HG03045 (cell line): Measurements from ENCODE around the gene RDH16.
"Not testable (repeated sequence)": the region's sequence is repeated elsewhere in the genome, so short reads cannot be mapped to it uniquely, and the experiment has no call there.

Experiments
- ATAC-seq: cut with Tn5 transposase; IDR thresholded peaks from one replicate; pipeline ENCODE4 v1.9.1; 2021; ENCODE audit warnings: mild to moderate bottlenecking, moderate library complexity; ENCODE audit not compliant: unreplicated experiment

Gene RDH16

DNA sequence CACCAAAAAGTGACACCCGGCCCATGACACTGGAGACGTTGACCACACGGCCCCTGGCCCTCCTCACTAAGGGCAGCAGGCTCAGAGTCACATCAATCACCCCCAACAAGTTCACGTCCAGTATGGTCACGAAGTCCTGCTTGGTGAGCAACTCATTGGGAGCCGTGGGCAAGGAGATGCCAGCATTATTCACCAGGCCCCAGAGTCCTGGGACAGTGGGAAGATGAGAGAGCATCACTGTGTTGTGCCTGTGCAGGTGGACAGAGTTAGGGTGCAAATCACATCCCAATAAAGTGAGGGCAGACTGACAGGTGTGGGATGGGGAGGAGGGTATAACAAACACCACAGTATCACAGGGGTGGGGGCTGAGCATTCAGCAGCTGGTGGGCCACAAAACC lies 2.5 kb downstream of the RDH16 start:
- ATAC-seq: no peak

- no peak for ATAC-seq
Observed at GRCh38 chr12:56954057-56954957, 3.1 kb downstream of the RDH16 start.

GRCh38 chr12:56953314-56953713 lies 4.1 kb downstream of the RDH16 start:
- ATAC-seq: no peak

- ATAC-seq: no peak
Observed at GRCh38 chr12:56951582-56952339, 5.6 kb downstream of the RDH16 start.

GRCh38 chr12:56948881-56949280 lies 8.5 kb downstream of the RDH16 start:
- ATAC-seq: no peak

GRCh38 chr12:56948457-56948777 lies 9.0 kb downstream of the RDH16 start:
- no peak for ATAC-seq

- no peak for ATAC-seq
Observed at GRCh38 chr12:56947633-56948456, 9.6 kb downstream of the RDH16 start.

- no peak for ATAC-seq
Observed at GRCh38 chr12:56943878-56944277, 13.5 kb downstream of the RDH16 start.

- ATAC-seq: not testable (repeated sequence)
Observed at GRCh38 chr12:56943374-56943773, 14.0 kb downstream of the RDH16 start.

DNA sequence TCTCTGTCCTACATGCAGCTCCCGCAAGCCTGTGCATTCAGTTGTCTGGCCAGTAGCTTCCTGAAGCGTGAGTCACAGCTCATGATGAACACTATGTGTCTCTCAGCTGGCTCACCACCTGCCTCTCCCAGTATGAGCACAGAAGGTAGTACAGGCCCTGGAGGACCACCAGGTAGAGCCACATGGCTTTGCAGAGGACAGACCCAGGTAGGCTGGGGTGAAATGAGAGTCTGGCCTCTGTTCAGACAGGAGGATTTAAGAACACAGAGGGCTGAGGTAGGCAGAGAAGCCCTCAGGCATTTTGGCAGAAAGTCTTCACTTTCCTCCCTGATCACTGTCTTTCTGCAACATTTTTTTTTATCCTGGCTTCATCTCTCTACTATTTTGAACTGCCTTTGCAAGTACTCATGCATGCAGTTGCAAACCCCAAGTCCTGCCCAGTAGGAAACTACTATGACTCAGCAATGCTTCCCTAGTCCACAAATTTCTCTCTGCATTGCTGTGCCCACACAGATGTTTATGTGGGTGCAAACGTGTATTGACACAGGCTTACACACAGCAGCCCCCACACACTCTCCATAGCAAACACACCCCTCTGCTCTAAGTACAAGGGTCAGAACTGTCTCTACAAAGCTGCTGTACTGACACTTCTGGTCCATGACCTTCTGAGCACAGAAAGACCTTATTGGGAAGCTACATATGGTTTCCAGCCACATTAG lies 15.9 kb downstream of the RDH16 start:
- ATAC-seq: no peak

DNA sequence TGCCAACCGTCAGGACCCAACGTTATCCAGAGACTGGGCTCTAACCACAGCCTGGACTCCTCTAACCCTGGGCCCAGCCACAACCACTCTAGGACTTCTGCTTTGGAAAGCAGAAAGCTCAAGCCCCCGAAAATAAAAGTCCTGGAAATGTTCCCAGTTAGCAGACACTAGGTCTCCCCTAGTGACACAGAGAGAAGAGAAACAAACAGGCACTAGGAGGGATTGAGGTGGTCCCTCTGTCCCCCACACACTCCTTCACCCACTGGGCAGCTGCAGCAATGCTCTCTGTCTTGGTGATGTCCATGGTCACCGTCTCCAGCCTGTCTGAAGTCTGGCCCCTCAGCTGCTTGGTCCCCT lies 16.5 kb downstream of the RDH16 start:
- ATAC-seq: not testable (repeated sequence)

DNA sequence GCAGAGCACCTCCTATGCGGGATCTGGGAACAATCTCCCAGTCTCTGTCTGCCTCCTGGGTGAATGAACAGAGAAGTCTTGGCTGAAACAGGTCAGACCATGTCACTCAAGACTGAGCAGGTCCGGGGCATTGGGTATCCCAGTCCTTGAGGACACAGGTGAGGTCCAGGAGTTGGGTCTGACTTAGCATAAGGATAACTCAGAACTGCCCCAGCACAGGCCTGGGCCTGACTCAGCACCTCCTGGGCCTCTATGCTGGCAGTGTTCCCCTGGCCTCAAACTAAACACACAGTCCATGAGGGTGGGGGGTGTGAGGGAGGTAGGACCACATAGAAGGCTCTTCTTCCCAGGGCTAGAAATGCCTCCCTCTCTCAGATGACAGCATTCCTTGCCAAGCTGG lies 21.7 kb downstream of the RDH16 start:
- ATAC-seq: no peak

GRCh38 chr12:56935157-56935556 lies 22.3 kb downstream of the RDH16 start:
- no peak for ATAC-seq

GRCh38 chr12:56933826-56934625 lies 23.4 kb downstream of the RDH16 start, which contains the start of gene SDR9C7:
Gene SDR9C7, minus strand, starts transcription at chr12:56934408. Its CDS starts 147 bp downstream, at chr12:56934261.
- no peak for ATAC-seq

DNA sequence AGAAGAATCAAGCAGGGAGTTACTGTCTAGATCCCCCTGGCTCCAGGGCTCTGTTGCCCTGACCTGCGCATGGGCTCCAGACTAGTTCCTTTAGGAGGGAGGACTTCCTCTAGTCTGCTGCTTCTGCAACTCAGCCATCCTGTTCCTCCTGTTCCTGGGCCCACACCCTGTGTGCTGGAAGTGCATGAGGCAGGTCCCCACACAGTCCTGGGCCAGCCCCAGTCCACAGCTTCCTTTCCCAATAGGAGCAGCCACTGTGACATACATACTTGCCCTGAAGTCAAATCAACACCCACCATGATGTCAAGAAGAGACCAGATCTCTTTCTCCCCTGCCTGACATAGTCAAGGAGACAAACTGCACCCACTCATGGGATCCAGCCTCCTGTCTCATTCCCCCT lies 24.5 kb downstream of the RDH16 start:
- ATAC-seq: no peak

DNA sequence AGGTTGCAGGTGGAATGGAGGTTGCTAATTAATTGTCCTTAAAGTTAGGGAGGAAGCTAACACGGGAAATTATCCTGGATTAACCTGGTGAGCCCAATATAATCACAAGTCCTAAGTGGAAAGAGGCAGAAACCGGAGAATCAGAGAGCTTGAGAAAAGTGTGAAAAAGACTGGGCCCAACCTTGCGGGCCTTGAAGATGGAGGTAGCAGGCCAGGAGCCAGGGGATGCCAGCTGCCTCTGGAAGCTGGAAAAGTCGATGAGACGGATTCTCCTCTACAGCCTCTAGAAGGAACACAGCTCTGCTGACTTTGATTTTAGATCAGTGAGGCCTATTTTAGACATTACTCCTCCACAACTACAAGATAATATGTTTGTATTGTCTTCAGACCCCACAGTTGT lies 25.3 kb downstream of the RDH16 start:
- no peak for ATAC-seq

DNA sequence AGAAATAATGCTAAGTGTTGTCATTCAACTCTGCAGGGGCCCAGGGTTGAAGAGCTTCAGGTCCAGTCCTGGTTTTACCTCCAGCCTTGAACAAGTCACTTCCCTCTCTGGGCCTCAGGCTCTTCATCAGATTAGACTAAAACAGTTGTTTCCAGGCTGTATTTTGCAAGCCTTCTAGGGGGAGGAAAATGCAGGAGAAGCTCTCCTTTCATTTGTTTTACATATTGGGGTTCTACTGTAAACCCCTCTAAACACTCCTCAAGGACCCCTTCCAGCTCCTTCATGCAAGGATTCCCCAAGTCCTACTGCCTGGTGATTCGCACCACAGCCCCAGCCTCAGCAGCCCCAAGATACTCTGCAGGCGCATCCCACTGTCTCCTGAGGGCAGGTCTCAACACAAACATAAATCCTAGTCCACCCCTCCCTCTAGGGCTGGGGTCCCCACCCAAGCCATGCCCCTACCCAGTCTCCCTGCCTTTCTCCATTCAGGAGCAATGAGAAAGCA lies 25.9 kb downstream of the RDH16 start:
- ATAC-seq: no peak

GRCh38 chr12:56930241-56930640 lies 27.2 kb downstream of the RDH16 start:
- ATAC-seq: no peak

GRCh38 chr12:56929780-56930179 lies 27.6 kb downstream of the RDH16 start:
- ATAC-seq: no peak

DNA sequence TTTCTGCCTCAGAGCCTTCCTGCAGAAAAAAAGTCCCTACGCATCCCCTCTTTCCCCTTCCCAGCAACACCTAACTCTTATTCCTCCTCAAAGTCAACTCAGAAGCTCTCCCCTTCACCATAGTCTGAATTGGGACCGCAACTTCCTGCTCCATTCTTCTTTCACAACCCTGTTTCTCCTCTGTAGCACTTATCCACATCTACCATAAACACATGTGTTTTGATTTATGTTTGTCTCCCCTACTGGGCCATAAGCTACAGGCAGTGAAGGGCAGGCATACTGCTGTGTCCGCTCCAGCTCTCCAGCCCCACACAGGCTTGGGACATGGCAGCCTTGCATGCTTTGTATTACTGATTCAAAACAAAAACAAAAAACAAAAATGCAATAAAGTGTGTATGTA lies 29.1 kb downstream of the RDH16 start:
- no peak for ATAC-seq
